Measurements from ENCODE around the gene MAPK9. TPM values are rescaled to one million over a fixed set of nuclear protein-coding genes. Genes with fewer than 3 reads are reported as not detected.

Gene MAPK9
- polyA plus RNA-seq (2012; ENCODE audit: low read depth, missing spikeins), result 9.8 TPM

- FAIRE-seq (peak; percentile 69), DNase-seq (ENCODE audit: insufficient read length, low spot score) (peak; percentile 87)
- TF ChIP-seq SPI1 (IDR thresholded peaks at IDR 0.05; ENCODE audit: low read depth, low read length), result no peak
- TF ChIP-seq POU2F2 (IDR thresholded peaks at IDR 0.05; ENCODE audit: low read depth, low read length), result no peak
- TF ChIP-seq PAX5 (IDR thresholded peaks at IDR 0.05; ENCODE audit: insufficient read depth, low read length, severe bottlenecking), result no peak
- TF ChIP-seq POLR2AphosphoS5 (IDR thresholded peaks at IDR 0.05; ENCODE audit: low read depth, low read length), result no peak
- TF ChIP-seq POLR2A (IDR thresholded peaks at IDR 0.05; ENCODE audit: low read depth, low read length), result no peak
- no peak for TF ChIP-seq TAF1 (IDR thresholded peaks at IDR 0.05; ENCODE audit: low read depth, low read length)
These were observed at the start of gene MAPK9 for GRCh38 chr5:180291943-180292831. Gene MAPK9 (minus strand): TSS chr5:180292083. CDS start chr5:180280561, 11,522 bp downstream.

- DNase-seq (ENCODE audit: insufficient read length, low spot score) (no peak), FAIRE-seq (no peak)
- TF ChIP-seq SPI1 (IDR thresholded peaks at IDR 0.05; ENCODE audit: low read depth, low read length) (no peak), PAX5 (IDR thresholded peaks at IDR 0.05; ENCODE audit: insufficient read depth, low read length, severe bottlenecking) (no peak), POU2F2 (IDR thresholded peaks at IDR 0.05; ENCODE audit: low read depth, low read length) (no peak), POLR2AphosphoS5 (IDR thresholded peaks at IDR 0.05; ENCODE audit: low read depth, low read length) (no peak), POLR2A (IDR thresholded peaks at IDR 0.05; ENCODE audit: low read depth, low read length) (no peak), TAF1 (IDR thresholded peaks at IDR 0.05; ENCODE audit: low read depth, low read length) (no peak)
These were observed 49.7 kb upstream of the MAPK9 start for GRCh38 chr5:180341595-180341994.

DNA sequence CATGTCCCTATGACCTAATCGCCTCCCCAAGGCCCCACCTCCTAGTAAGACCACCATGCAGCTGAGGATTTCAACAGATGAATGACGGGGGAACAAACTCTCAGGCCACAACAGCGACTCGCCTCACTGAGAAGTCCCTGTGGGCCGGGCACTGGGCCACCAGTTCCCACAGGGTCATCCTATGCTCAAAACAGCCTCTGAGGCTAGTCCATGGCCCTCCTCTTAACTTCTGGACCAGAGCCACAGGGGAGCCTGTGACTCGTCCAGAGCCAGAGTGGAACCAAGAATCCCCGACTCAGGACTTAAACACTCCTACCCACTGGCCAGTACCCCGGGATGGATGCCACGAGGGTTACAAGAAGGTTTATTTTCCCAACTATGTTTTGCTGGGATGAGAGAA, 49.0 kb upstream of the MAPK9 start:
- DNase-seq (ENCODE audit: insufficient read length, low spot score) (no peak), FAIRE-seq (no peak)
- no peak for TF ChIP-seq POLR2A (IDR thresholded peaks at IDR 0.05; ENCODE audit: low read depth, low read length)
- no peak for TF ChIP-seq TAF1 (IDR thresholded peaks at IDR 0.05; ENCODE audit: low read depth, low read length)
- no peak for TF ChIP-seq PAX5 (IDR thresholded peaks at IDR 0.05; ENCODE audit: insufficient read depth, low read length, severe bottlenecking)
- TF ChIP-seq POLR2AphosphoS5 (IDR thresholded peaks at IDR 0.05; ENCODE audit: low read depth, low read length), result no peak
- no peak for TF ChIP-seq POU2F2 (IDR thresholded peaks at IDR 0.05; ENCODE audit: low read depth, low read length)
- no peak for TF ChIP-seq SPI1 (IDR thresholded peaks at IDR 0.05; ENCODE audit: low read depth, low read length)

GRCh38 chr5:180339583-180340183, 47.8 kb upstream of the MAPK9 start:
- DNase-seq (ENCODE audit: insufficient read length, low spot score), result no peak
- no peak for FAIRE-seq
- TF ChIP-seq PAX5 (IDR thresholded peaks at IDR 0.05; ENCODE audit: insufficient read depth, low read length, severe bottlenecking), result no peak
- TF ChIP-seq SPI1 (IDR thresholded peaks at IDR 0.05; ENCODE audit: low read depth, low read length), result no peak
- TF ChIP-seq TAF1 (IDR thresholded peaks at IDR 0.05; ENCODE audit: low read depth, low read length), result no peak
- no peak for TF ChIP-seq POU2F2 (IDR thresholded peaks at IDR 0.05; ENCODE audit: low read depth, low read length)
- no peak for TF ChIP-seq POLR2AphosphoS5 (IDR thresholded peaks at IDR 0.05; ENCODE audit: low read depth, low read length)
- TF ChIP-seq POLR2A (IDR thresholded peaks at IDR 0.05; ENCODE audit: low read depth, low read length), result no peak

GRCh38 chr5:180338001-180338707, 46.3 kb upstream of the MAPK9 start:
- DNase-seq (ENCODE audit: insufficient read length, low spot score) (no peak), FAIRE-seq (no peak)
- TF ChIP-seq POLR2AphosphoS5 (IDR thresholded peaks at IDR 0.05; ENCODE audit: low read depth, low read length), result no peak
- no peak for TF ChIP-seq SPI1 (IDR thresholded peaks at IDR 0.05; ENCODE audit: low read depth, low read length)
- no peak for TF ChIP-seq TAF1 (IDR thresholded peaks at IDR 0.05; ENCODE audit: low read depth, low read length)
- TF ChIP-seq POU2F2 (IDR thresholded peaks at IDR 0.05; ENCODE audit: low read depth, low read length), result no peak
- no peak for TF ChIP-seq POLR2A (IDR thresholded peaks at IDR 0.05; ENCODE audit: low read depth, low read length)
- no peak for TF ChIP-seq PAX5 (IDR thresholded peaks at IDR 0.05; ENCODE audit: insufficient read depth, low read length, severe bottlenecking)

GRCh38 chr5:180336234-180337020, 44.5 kb upstream of the MAPK9 start:
- TF ChIP-seq SPI1 (IDR thresholded peaks at IDR 0.05; ENCODE audit: low read depth, low read length) (no peak), TAF1 (IDR thresholded peaks at IDR 0.05; ENCODE audit: low read depth, low read length) (no peak), PAX5 (IDR thresholded peaks at IDR 0.05; ENCODE audit: insufficient read depth, low read length, severe bottlenecking) (no peak), POLR2AphosphoS5 (IDR thresholded peaks at IDR 0.05; ENCODE audit: low read depth, low read length) (no peak), POLR2A (IDR thresholded peaks at IDR 0.05; ENCODE audit: low read depth, low read length) (no peak), POU2F2 (IDR thresholded peaks at IDR 0.05; ENCODE audit: low read depth, low read length) (no peak)
- FAIRE-seq, result no peak
- no peak for DNase-seq (ENCODE audit: insufficient read length, low spot score)

GRCh38 chr5:180335614-180336233, 43.8 kb upstream of the MAPK9 start:
- DNase-seq (ENCODE audit: insufficient read length, low spot score) (no peak), FAIRE-seq (no peak)
- TF ChIP-seq SPI1 (IDR thresholded peaks at IDR 0.05; ENCODE audit: low read depth, low read length) (no peak), PAX5 (IDR thresholded peaks at IDR 0.05; ENCODE audit: insufficient read depth, low read length, severe bottlenecking) (no peak), POU2F2 (IDR thresholded peaks at IDR 0.05; ENCODE audit: low read depth, low read length) (no peak), POLR2A (IDR thresholded peaks at IDR 0.05; ENCODE audit: low read depth, low read length) (no peak), TAF1 (IDR thresholded peaks at IDR 0.05; ENCODE audit: low read depth, low read length) (no peak), POLR2AphosphoS5 (IDR thresholded peaks at IDR 0.05; ENCODE audit: low read depth, low read length) (no peak)

All from GM12891 (cell line).